ENCODE results near the gene LILRB5. TPM values are rescaled to one million over a fixed set of nuclear protein-coding genes. Genes with fewer than 3 reads are reported as not detected.

Gene LILRB5
- total RNA-seq, 4 donors from 2014 or later, result 8.3 to 10.7 (median 9.1) TPM

GRCh38 chr19:54206831-54207177 lies 50.3 kb downstream of the LILRB5 start:
- peak overlapping the region; percentile 59 to 90 (median 80) for H3K27ac ChIP-seq
- in situ Hi-C loops (cut with MboI; ENCODE audit: low pct_ligation_motif_present in 1 of 4, low pct_unique_long_range_greater_than_20kb in 1 of 4, low sequenced_read_pairs in 3 of 4) (no loop called here), intact Hi-C loops (cut with DNase I; ENCODE audit: low total_unique reads) (no loop called here)
- H3K36me3 ChIP-seq, result peaks cover 0 to 58% (median 12%) of the 10 kb centered on the region in 4 donors
- 66% methylated on average over 13 of the region's 13 CpGs; no CpG with 5 or more reads in 1 of the 2 donors for WGBS, 2 donors (ENCODE audit: low coverage in 1 of 2)
- no peak for DNase-seq
- H3K27me3 ChIP-seq, result no peaks in the 10 kb centered on the region
- TF ChIP-seq POLR2A (IDR thresholded peaks at IDR 0.05), result no peak
- no peak for TF ChIP-seq CTCF (IDR thresholded peaks at IDR 0.05)
- TF ChIP-seq POLR2AphosphoS5 (IDR thresholded peaks at IDR 0.05), result no peak
- TF ChIP-seq EP300 (IDR thresholded peaks at IDR 0.05; ENCODE audit: low read depth), result no peak
- H3K4me3 ChIP-seq, result no peak overlapping the region
- H3K4me1 ChIP-seq, result peaks cover 48 to 96% (median 72%) of the 10 kb centered on the region in 4 donors
- H3K9me3 ChIP-seq, result no peaks in the 10 kb centered on the region

- H3K4me1 ChIP-seq, result peaks cover 48 to 98% (median 73%) of the 10 kb centered on the region in 4 donors
- peak overlapping the region; percentile 59 to 90 (median 80) for H3K27ac ChIP-seq
- no peaks in the 10 kb centered on the region for H3K27me3 ChIP-seq
- intact Hi-C loops (cut with DNase I; ENCODE audit: low total_unique reads) (no loop called here), in situ Hi-C loops (cut with MboI; ENCODE audit: low pct_ligation_motif_present in 1 of 4, low pct_unique_long_range_greater_than_20kb in 1 of 4, low sequenced_read_pairs in 3 of 4) (no loop called here)
- 85% methylated on average over 27 of the region's 27 CpGs; no CpG with 5 or more reads in 1 of the 2 donors for WGBS, 2 donors (ENCODE audit: low coverage in 1 of 2)
- H3K9me3 ChIP-seq, result no peaks in the 10 kb centered on the region
- no peak overlapping the region for H3K4me3 ChIP-seq
- peak; percentile 32 for DNase-seq
- no peak for TF ChIP-seq POLR2A (IDR thresholded peaks at IDR 0.05)
- TF ChIP-seq EP300 (IDR thresholded peaks at IDR 0.05; ENCODE audit: low read depth), result no peak
- TF ChIP-seq POLR2AphosphoS5 (IDR thresholded peaks at IDR 0.05), result no peak
- no peak for TF ChIP-seq CTCF (IDR thresholded peaks at IDR 0.05)
- H3K36me3 ChIP-seq, result peaks cover 0 to 58% (median 12%) of the 10 kb centered on the region in 4 donors
These were observed 50.8 kb downstream of the LILRB5 start for GRCh38 chr19:54206030-54206830.

- H3K9me3 ChIP-seq, result no peaks in the 10 kb centered on the region
- TF ChIP-seq EP300 (IDR thresholded peaks at IDR 0.05; ENCODE audit: low read depth) (no peak), POLR2AphosphoS5 (IDR thresholded peaks at IDR 0.05) (no peak), CTCF (IDR thresholded peaks at IDR 0.05) (no peak), POLR2A (IDR thresholded peaks at IDR 0.05) (no peak)
- peaks cover 42 to 88% (median 64%) of the 10 kb centered on the region in 4 donors for H3K4me1 ChIP-seq
- H3K36me3 ChIP-seq, result peaks cover 0 to 58% (median 12%) of the 10 kb centered on the region in 4 donors
- intact Hi-C loops (cut with DNase I; ENCODE audit: low total_unique reads), result no loop called here
- 68 to 75% methylated on average over 1 to 4 of the region's 4 CpGs for WGBS, 2 donors (ENCODE audit: low coverage in 1 of 2)
- H3K4me3 ChIP-seq, result no peak overlapping the region
- in situ Hi-C loops (cut with MboI; ENCODE audit: low pct_ligation_motif_present in 1 of 4, low pct_unique_long_range_greater_than_20kb in 1 of 4, low sequenced_read_pairs in 3 of 4), result no loop called here
- H3K27me3 ChIP-seq, result no peaks in the 10 kb centered on the region
- no peak for DNase-seq
- peak overlapping the region in 1 of 4 donors; percentile 11 for H3K27ac ChIP-seq
These were observed 52.2 kb downstream of the LILRB5 start for GRCh38 chr19:54204767-54205468.

- WGBS, 2 donors (ENCODE audit: low coverage in 1 of 2), result 22 to 32% methylated on average over 3 to 9 of the region's 9 CpGs
- TF ChIP-seq POLR2A (IDR thresholded peaks at IDR 0.05), result no peak
- TF ChIP-seq CTCF (IDR thresholded peaks at IDR 0.05), result no peak
- TF ChIP-seq EP300 (IDR thresholded peaks at IDR 0.05; ENCODE audit: low read depth), result no peak
- no peak for TF ChIP-seq POLR2AphosphoS5 (IDR thresholded peaks at IDR 0.05)
- DNase-seq, result no peak
- peaks cover 25 to 74% (median 48%) of the 10 kb centered on the region in 4 donors for H3K4me1 ChIP-seq
- no peaks in the 10 kb centered on the region for H3K9me3 ChIP-seq
- no peaks in the 10 kb centered on the region for H3K27me3 ChIP-seq
- in situ Hi-C loops (cut with MboI; ENCODE audit: low pct_ligation_motif_present in 1 of 4, low pct_unique_long_range_greater_than_20kb in 1 of 4, low sequenced_read_pairs in 3 of 4), result no loop called here
- peaks cover 0 to 58% (median 12%) of the 10 kb centered on the region in 4 donors for H3K36me3 ChIP-seq
- intact Hi-C loops (cut with DNase I; ENCODE audit: low total_unique reads), result no loop called here
- H3K27ac ChIP-seq, result peak overlapping the region in 3 of 4 donors; percentile 27 to 95 (median 43)
- H3K4me3 ChIP-seq, result peak overlapping the region in 1 of 4 donors; percentile 24
These were observed 53.9 kb downstream of the LILRB5 start for GRCh38 chr19:54203151-54203611.

Data from transverse colon (tissue), 4 donors.